ENCODE data around the gene GALNT1.

- TF ChIP-seq POLR2A (IDR thresholded peaks at IDR 0.05; ENCODE audit: low read length) (no peak), CTCF (IDR thresholded peaks at IDR 0.05) (no peak), REST (IDR thresholded peaks at IDR 0.05) (no peak), CEBPB (IDR thresholded peaks at IDR 0.05) (no peak)
Observed at GRCh38 chr18:35542356-35542755, 39.2 kb upstream of the GALNT1 start.
